Loucy (cell line): ENCODE data around the gene KRT13.

Experiments used
- H2AFZ ChIP-seq: fragments of 200-600 bp; sonication (generic); 2 replicates; pipeline ENCODE4 v1.6.0; 2016; ENCODE audit warnings: antibody characterized with exemption, mild to moderate bottlenecking, low read length, moderate library complexity
- H3F3A ChIP-seq: fragments of 200-600 bp; 2 replicates; pipeline ENCODE4 v1.6.0; 2016; ENCODE audit warnings: antibody characterized with exemption, low read depth, mild to moderate bottlenecking
- H3K27me3 ChIP-seq: fragments of 200-600 bp; sonication (generic); 2 replicates; pipeline ENCODE4 v1.6.1; 2014; ENCODE audit warnings: low read length, mild to moderate bottlenecking; ENCODE audit not compliant: insufficient read depth, poor library complexity, severe bottlenecking
- H3K36me3 ChIP-seq: fragments of 200-600 bp; sonication (generic); 2 replicates; pipeline ENCODE4 v1.6.1; 2016; ENCODE audit warnings: low read length; ENCODE audit not compliant: insufficient read depth
- H3K4me1 ChIP-seq: fragments of 200-600 bp; sonication (generic); 2 replicates; pipeline ENCODE4 v1.5.1; 2014; ENCODE audit warnings: low read length, mild to moderate bottlenecking; ENCODE audit not compliant: insufficient read depth, poor library complexity, severe bottlenecking
- H3K4me2 ChIP-seq: fragments of 200-600 bp; sonication (generic); 2 replicates; pipeline ENCODE4 v1.6.0; 2014; ENCODE audit warnings: antibody characterized with exemption, low read length, low read depth, mild to moderate bottlenecking; ENCODE audit not compliant: poor library complexity, severe bottlenecking
- H3K4me3 ChIP-seq: fragments of 200-600 bp; sonication (generic); 2 replicates; pipeline ENCODE4 v1.5.1; 2014; ENCODE audit warnings: low read length, mild to moderate bottlenecking, mixed read lengths; ENCODE audit not compliant: poor library complexity, severe bottlenecking
- H3K79me2 ChIP-seq: fragments of 200-600 bp; sonication (generic); 2 replicates; pipeline ENCODE4 v1.6.1; 2014; ENCODE audit warnings: low read length; ENCODE audit not compliant: insufficient read depth
- H3K9ac ChIP-seq: fragments of 200-600 bp; sonication (generic); 2 replicates; pipeline ENCODE4 v1.6.0; 2014; ENCODE audit warnings: mild to moderate bottlenecking, low read depth, low read length, moderate library complexity; ENCODE audit not compliant: poor library complexity, severe bottlenecking
- H3K9me2 ChIP-seq: fragments of 200-600 bp; sonication (generic); replicated peaks from 2 replicates; pipeline ENCODE4 v1.6.1; 2016; ENCODE audit warnings: low read depth, low read length, mixed read lengths
- H3K9me3 ChIP-seq: fragments of 200-600 bp; sonication (generic); 2 replicates; pipeline ENCODE4 v1.6.1; 2014; ENCODE audit warnings: mild to moderate bottlenecking, antibody characterized with exemption, low read length, low read depth; ENCODE audit not compliant: insufficient read depth
- H4K20me1 ChIP-seq: fragments of 200-600 bp; sonication (generic); 2 replicates; pipeline ENCODE4 v1.6.0; 2014; ENCODE audit warnings: antibody characterized with exemption, low read length, mild to moderate bottlenecking; ENCODE audit not compliant: insufficient read depth, poor library complexity, severe bottlenecking
- CTCF ChIP-seq: fragments of 200-600 bp; sonication (generic); conservative IDR thresholded peaks from 2 replicates; pipeline ENCODE4 v1.5.1; 2014; ENCODE audit warnings: mild to moderate bottlenecking, antibody characterized with exemption, low read length
- EZH2phosphoT487 ChIP-seq: fragments of 200-600 bp; IDR thresholded peaks from 2 replicates; pipeline ENCODE4 v1.6.1; 2018; ENCODE audit warnings: antibody characterized with exemption, mild to moderate bottlenecking, moderate library complexity, borderline replicate concordance

KRT13 gene

GRCh38 chr17:41537990-41538389 lies 32.6 kb upstream of the KRT13 start:
- H3F3A ChIP-seq: no peaks in the 10 kb centered on the region
- no peaks in the 10 kb centered on the region for H3K9me3 ChIP-seq
- H3K4me3 ChIP-seq: no peak overlapping the region
- no peak for TF ChIP-seq CTCF
- TF ChIP-seq EZH2phosphoT487: no peak
- H3K79me2 ChIP-seq: no peaks in the 10 kb centered on the region
- no peak overlapping the region for H2AFZ ChIP-seq
- no peaks in the 10 kb centered on the region for H3K27me3 ChIP-seq
- H3K36me3 ChIP-seq: no peaks in the 10 kb centered on the region
- H4K20me1 ChIP-seq: no peaks in the 10 kb centered on the region
- H3K9ac ChIP-seq: no peak overlapping the region
- H3K9me2 ChIP-seq: no peaks in the 10 kb centered on the region
- H3K4me2 ChIP-seq: no peak overlapping the region
- no peaks in the 10 kb centered on the region for H3K4me1 ChIP-seq

GRCh38 chr17:41537614-41537954 lies 32.2 kb upstream of the KRT13 start:
- H3K4me3 ChIP-seq: no peak overlapping the region
- no peaks in the 10 kb centered on the region for H4K20me1 ChIP-seq
- no peaks in the 10 kb centered on the region for H3K79me2 ChIP-seq
- TF ChIP-seq CTCF (no peak), EZH2phosphoT487 (no peak)
- H3K9me2 ChIP-seq: no peaks in the 10 kb centered on the region
- H3F3A ChIP-seq: no peaks in the 10 kb centered on the region
- H2AFZ ChIP-seq: no peak overlapping the region
- no peaks in the 10 kb centered on the region for H3K9me3 ChIP-seq
- H3K9ac ChIP-seq: no peak overlapping the region
- H3K4me2 ChIP-seq: no peak overlapping the region
- no peaks in the 10 kb centered on the region for H3K36me3 ChIP-seq
- no peaks in the 10 kb centered on the region for H3K4me1 ChIP-seq
- no peaks in the 10 kb centered on the region for H3K27me3 ChIP-seq

- Histone ChIP-seq H3K4me2 (no peak overlapping the region), H3F3A (no peaks in the 10 kb centered on the region), H3K36me3 (no peaks in the 10 kb centered on the region), H3K4me1 (no peaks in the 10 kb centered on the region), H4K20me1 (no peaks in the 10 kb centered on the region), H3K9me2 (no peaks in the 10 kb centered on the region), H2AFZ (no peak overlapping the region), H3K9ac (no peak overlapping the region), H3K4me3 (no peak overlapping the region), H3K9me3 (no peaks in the 10 kb centered on the region), H3K27me3 (no peaks in the 10 kb centered on the region), H3K79me2 (no peaks in the 10 kb centered on the region)
- no peak for TF ChIP-seq CTCF
- TF ChIP-seq EZH2phosphoT487: no peak
Measured at GRCh38 chr17:41536741-41537613, 31.6 kb upstream of the KRT13 start.
